HG03064 (cell line): ENCODE measurements around the gene ZSCAN5B.
"Not testable (repeated sequence)": the region's sequence is repeated elsewhere in the genome, so short reads cannot be mapped to it uniquely, and the experiment has no call there.

Experiments used
- ATAC-seq: cut with Tn5 transposase; IDR thresholded peaks from one replicate; pipeline ENCODE4 v1.9.1; 2021; ENCODE audit warnings: low read depth; ENCODE audit not compliant: unreplicated experiment

Gene ZSCAN5B, protein sequence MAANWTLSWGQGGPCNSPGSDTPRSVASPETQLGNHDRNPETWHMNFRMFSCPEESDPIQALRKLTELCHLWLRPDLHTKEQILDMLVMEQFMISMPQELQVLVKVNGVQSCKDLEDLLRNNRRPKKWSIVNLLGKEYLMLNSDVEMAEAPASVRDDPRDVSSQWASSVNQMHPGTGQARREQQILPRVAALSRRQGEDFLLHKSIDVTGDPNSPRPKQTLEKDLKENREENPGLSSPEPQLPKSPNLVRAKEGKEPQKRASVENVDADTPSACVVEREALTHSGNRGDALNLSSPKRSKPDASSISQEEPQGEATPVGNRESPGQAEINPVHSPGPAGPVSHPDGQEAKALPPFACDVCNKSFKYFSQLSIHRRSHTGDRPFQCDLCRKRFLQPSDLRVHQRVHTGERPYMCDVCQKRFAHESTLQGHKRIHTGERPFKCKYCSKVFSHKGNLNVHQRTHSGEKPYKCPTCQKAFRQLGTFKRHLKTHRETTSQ

DNA sequence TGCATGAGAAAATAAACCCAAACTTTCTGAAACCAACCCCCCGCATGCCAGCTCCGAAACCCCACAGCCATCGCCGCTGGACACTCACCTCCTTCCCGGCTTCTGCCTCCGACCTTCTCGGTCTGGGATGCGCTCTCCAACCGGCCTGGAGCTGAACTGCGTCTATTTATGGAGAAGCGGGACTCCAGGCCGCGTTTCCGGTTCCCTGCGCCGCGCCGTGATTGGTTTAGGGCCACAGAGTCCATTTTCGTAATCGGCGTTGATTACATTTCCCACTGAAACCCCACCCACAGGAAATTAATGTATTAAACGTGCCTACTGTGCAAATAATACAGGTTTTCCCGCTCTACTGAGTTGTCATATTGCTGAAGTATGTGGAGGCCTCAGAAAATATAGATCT is at the start of gene ZSCAN5B:
ZSCAN5B (minus strand) TSS at position 138 of the 400 bp plus-strand sequence. CDS start 4,731 bp downstream, outside the sequence.
- not testable (repeated sequence) for ATAC-seq

DNA sequence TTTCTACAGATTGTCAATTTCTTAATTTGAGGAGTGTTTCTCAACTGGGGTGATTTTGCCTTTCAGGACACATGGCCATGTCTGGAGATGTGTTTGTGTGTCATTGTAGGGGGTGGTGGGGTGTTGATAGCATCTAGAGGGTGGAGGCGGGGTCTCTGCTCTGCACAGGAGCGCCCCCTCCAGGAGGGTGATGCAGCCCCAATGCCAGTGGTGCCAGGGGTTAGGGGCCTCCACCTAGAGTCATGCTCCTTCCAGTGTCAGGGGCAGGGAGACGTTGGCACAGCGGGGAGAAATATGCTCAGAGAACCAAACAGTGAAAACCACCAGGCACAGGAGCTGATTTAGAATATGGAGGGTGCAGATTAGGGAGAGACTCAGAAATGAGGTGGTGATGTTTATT is 48.2 kb upstream of the ZSCAN5B start:
- not testable (repeated sequence) for ATAC-seq

DNA sequence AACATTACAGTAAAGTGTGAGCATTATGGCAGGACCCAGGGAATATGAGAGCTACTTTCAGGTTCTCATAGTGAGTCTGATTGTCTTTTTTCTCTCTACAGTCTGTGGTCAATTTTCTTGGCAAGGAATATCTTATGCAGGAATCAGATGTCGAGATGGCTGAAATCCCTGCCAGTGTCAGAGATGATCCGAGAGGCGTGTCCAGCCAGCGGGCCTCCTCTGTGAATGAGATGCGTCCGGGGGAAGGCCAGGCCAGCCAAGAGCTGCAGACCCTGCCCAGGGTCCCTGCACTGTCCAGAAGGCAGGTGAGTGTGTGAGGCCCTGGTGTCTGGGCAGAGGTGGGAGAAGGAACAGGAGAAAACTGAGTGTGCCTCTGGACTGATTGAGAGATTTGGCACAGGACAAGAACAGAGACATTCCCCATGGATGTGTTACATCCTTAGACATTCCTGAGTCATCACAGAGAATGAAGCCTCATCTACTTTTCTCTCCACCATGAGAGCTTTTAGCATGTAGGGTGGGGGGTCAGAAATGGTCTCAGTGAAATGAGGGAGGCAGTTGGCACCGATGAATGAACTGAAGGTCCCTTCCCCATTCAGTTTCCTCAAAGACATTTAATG is 47.6 kb upstream of the ZSCAN5B start:
- ATAC-seq: no peak

DNA sequence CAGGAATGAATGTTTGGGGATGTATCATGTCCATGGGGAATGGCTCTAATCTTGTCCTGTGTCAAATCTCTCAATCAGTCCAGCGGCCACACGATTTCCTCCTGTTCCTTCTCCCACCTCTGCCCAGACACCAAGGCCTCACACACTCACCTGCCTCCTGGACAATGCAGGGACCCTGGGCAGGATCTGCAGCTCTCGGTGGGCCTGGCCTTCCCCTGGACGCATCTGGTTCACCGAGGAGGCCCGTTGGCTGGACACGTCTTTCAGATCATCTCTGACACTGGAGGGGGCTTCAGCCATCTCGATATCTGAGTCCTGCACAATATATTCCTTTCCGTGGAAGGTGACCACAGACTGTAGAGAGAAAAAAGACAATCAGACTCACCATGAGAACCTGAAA is 25.9 kb upstream of the ZSCAN5B start:
- ATAC-seq: no peak

DNA sequence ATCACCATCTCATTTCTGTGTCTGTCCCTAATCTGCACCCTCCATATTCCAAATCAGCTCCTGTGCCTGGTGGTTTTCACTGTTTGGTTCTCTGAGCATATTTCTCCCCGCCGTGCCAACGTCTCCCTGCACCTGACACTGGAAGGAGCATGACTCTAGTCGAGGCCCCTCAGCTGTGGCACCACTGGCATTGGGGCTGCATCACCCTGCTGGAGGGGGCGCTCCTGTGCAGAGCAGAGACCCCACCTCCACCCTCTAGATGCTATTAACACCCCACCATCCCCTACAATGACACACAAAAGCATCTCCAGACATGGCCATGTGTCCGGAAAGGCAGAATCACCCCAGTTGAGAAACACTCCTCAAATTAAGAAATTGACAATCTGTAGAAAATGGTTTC is 25.3 kb upstream of the ZSCAN5B start:
- no peak for ATAC-seq

DNA sequence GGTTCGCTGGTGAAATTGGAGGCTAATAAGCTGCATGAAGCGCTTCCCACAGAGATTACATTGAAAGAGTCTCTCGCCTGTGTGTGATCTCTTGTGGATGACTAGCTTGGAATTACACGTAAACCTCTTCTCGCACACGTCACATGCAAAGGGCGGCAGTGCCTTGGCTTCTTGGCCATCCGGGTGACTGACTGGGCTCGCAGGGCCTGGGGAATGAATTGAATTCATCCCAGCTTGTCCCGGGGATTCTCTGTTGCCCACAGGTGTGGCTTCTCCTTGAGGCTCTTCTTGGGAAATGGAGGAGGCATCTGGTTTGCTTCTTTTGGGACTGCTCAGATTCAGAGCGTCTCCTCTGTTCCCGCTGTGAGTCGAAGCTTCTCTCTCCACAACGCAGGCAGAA is 24.3 kb upstream of the ZSCAN5B start:
- ATAC-seq: no peak

DNA sequence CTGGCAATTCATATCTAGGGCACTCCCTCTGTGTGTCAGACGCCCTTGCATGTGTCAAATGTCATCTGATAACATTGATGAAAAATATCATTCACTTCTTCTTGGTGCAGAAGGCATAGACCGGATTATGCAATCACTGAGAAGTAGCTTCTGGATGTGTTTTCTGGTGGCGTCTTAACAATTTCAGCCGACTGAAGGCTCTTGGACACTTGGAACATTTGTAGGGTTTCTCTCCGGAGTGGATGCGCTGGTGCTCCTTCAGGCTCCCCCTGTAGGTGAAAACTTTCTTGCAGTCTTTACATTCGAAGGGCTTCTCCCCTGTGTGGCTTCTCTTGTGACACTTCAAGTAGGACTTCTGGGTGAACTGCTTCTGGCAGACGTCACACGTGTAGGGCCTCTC is 23.9 kb upstream of the ZSCAN5B start:
- not testable (repeated sequence) for ATAC-seq

DNA sequence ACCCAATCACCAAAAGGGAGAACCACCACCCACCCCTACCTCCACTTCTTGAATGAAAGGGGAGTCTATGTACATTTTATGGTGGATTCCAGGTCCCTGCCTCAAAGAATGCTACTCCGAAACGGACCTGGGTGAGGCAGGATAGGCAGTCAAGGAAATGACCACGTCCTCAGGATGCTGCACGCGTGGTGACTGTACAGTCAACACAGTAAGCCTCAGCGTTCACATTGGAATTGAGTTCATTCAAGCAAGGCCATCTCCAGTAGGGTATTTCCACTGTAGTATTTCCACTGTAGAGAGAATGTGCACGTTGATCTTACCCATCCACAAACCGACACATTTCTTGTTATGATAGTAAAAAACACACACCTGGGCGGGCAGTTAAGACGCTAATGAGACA is 21.4 kb upstream of the ZSCAN5B start:
- no peak for ATAC-seq

DNA sequence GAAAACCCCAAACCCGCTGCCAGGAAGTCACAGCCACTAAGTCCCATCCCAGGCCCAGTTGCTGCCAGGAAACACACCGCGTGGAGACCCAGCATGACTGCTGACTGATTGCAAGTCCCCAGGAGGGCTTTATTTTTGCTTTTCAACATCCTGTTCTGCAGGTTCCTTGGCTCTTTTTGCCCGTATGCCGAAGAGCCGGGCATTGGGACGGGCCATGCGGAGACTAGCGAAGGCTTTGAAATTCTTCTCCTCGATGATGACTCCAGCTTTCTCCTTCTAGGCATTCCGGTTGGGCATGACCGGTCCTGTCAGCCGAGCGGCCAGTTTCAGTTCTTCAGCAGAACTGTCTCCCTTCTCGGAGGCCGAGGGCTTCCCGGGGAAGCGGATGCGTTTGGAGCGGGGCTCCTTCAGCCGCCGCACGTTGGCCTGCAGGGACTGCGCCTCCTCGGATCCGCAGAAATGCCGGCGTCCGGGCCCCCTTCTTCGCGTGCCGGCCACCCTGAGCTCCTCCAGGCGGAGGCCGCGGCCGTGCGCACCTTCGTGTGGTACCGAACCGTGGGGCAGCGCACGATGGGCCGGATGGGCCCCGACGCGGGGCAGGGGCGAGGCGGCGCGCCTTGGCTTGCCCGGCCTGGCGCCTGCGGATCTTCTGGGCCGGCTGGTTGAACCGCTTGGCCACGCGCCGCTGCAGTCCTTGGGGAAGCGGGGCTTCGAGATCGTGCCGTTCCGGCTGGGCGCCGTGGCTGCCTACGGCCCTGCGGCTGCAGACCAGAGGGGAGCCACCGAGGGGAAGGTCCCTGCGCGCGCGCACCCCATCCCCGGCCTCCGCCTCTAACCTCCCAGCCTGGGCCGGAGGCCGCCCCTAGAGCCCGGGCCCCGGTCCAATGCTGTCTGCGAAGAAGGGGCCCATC is 19.7 kb upstream of the ZSCAN5B start:
- no peak for ATAC-seq

DNA sequence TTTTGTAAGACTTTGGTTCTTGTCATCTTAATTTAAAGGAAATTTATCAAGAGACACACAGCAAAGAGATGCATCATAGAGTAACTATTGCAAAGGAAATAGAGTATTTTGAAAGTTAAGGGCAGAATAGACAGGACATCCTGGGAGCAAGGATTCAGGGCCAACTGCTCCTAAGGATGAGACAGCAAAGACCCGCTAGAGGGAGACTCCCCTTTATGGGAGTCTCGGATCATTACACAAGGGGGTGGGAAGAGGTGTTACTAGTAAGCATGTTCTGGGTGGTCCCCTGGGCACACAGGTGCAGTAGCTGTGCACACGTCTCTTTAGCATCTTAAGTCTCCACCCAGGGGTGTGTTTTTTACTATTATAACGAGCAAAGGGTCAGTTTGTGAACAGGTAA is 14.1 kb upstream of the ZSCAN5B start:
- ATAC-seq: no peak

DNA sequence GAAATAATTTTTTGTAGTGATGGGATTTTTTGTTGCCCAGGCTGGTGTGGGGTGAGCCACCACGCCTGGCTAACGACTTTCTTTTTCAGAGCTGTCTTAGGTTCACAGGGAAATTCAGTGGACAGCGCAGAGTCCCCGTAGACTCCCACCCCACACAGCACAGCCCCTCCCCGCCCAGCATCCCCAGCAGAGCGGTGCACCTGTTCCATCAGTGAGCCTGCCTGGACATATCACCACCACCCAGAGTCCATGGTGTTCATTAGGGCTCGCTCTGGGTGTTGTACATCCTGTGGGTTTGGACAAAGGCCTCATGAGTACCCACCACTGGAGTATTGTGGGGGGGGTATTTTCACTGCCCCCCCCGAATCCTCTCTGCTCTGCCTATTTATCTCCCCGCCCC is 12.5 kb upstream of the ZSCAN5B start:
- not testable (repeated sequence) for ATAC-seq

DNA sequence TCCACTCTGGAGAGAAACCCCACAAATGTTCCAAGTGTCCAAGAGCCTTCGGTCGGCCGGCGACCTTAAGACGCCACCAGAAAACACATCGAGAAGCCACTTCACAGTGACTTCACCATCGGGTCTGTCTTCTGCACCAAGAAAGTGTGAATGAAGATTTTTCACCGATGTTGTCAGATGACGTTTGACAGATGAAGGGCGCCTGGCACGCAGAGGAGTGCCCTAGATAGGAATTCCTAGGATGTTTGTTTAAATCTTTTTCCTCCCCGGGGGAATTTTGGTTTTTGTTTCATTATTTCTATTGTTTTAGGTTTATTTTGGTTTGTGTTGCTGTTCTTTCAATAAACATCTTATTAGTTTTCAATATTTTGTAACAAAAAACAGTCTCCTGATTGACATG is 11.5 kb upstream of the ZSCAN5B start:
- no peak for ATAC-seq

DNA sequence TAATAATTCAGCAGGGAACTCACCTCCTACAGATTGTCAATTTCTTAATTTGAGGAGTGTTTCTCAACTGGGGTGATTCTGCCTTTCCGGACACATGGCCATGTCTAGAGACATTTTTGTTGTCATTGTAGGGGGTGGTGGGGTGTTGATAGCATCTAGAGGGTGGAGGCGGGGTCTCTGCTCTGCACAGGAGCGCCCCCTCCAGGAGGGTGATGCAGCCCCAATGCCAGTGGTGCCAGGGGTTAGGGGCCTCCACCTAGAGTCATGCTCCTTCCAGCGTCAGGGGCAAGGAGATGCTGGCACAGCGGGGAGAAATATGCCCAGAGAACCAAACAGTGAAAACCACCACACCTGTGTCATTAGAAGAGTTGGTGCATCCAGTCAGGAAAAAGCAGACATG is 10.0 kb upstream of the ZSCAN5B start:
- ATAC-seq: not testable (repeated sequence)

DNA sequence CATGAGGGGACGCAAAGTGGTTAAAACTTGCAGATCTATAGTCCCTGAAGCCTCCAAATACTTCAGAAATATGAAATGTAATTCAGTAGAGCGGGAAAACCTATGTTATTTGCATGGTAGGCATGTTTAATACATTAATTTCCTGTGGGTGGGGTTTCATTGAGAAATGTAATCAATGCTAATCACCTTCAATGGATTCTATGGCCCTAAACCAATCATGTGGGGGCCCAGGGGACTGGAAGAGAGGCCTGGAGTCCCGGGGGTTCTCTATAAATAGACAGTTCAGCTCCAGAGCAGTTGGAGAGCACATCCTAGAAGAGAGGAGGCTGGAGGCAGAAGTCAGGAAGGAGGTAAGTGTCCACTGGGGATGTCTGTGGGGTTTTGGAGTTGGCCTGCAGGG is 4.4 kb upstream of the ZSCAN5B start, which contains the start of gene ZSCAN5C:
ZSCAN5C (plus strand) TSS at position 301 of the 400 bp plus-strand sequence. CDS start 3,641 bp downstream, outside the sequence.
- no peak for ATAC-seq

DNA sequence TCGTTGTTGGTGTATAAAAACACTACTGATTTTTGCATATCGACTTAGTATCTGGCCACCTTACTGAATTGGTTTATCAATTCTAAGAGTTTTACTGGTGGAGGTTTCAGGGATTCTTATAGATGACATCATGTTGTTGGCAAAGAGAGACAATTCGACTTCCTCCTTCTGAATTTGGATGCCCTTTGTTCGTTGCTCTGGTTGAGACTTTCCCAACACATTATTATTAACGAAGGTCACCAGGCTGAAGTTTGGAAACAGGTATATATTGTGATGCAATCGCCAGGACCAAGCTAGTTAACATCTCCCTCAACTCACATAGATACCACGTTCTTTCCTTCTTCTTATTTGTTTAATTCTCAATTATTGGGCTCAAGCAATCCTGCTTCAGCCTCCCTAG is 2.1 kb upstream of the ZSCAN5B start:
- ATAC-seq: no peak

DNA sequence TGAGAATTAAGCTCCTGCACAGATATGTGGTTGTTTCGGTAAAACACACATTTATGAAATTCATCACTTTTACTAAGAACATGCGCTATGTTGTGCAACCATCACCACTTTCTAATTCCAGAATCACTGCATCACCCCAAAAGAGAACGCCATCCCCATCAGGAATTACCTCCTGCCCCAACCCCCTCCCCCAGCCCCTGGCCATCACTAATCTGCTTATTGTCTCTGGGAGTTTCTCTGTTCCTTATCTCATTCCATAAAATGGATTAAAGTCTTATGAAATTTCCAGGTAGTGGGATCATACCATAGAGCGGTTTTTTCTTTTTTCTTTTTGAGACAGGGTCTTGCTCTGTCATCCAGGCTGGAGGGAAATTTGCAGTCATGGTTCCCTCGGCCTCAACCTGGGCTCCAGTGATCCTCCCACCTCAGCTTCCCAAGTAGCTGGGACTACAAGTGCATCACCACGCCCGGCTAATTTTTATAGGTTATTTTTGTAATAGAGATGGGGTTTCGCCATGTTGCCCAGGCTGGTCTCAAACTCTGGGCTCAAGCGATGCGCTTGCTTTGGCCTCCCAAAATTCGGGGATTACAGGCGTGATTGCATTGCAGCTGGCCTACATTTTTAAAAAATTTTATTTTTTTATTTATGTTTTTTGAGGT is 3.5 kb downstream of the ZSCAN5B start:
- no peak for ATAC-seq

DNA sequence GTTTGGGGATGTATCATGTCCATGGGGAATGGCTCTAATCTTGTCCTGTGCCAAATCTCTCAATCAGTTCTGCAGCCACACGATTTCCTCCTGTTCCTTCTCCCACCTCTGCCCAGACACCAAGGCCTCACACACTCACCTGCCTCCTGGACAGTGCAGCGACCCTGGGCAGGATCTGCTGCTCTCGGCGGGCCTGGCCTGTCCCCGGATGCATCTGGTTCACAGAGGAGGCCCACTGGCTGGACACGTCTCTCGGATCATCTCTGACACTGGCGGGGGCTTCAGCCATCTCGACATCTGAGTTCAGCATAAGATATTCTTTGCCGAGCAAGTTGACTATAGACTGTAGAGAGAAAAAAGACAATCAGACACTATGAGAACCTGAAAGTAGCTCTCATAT is 5.9 kb downstream of the ZSCAN5B start:
- ATAC-seq: no peak

DNA sequence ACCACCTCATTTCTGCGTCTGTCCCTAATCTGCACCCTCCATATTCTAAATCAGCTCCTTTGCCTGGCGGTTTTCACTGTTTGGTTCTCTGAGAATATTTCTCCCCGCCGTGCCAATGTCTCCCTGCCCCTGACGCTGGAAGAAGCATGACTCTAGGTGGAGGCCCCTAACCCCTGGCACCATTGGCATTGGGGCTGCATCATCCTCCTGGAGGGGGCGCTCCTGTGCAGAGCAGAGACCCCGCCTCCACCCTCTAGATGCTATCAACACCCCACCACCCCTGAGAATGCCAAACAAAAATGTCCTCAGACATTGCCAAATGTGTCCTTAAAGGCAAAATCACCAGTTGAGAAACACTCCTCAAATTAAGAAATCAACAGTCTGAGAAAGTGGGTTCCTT is 6.5 kb downstream of the ZSCAN5B start:
- ATAC-seq: no peak

DNA sequence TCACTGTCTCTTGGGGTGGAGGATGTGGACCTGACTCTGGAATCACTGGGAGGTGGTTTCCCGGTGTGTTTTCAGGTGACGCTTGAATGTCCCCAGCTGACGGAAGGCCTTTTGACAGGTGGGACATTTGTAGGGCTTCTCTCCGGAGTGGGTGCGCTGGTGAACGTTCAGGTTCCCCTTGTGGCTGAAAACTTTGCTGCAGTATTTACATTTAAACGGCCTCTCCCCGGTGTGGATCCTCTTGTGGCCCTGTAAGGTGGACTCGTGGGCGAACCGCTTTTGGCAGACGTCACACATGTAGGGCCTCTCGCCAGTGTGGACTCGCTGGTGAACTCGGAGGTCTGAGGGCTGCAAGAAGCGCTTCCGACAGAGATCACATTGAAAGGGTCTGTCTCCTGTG is 7.8 kb downstream of the ZSCAN5B start:
- ATAC-seq: no peak

DNA sequence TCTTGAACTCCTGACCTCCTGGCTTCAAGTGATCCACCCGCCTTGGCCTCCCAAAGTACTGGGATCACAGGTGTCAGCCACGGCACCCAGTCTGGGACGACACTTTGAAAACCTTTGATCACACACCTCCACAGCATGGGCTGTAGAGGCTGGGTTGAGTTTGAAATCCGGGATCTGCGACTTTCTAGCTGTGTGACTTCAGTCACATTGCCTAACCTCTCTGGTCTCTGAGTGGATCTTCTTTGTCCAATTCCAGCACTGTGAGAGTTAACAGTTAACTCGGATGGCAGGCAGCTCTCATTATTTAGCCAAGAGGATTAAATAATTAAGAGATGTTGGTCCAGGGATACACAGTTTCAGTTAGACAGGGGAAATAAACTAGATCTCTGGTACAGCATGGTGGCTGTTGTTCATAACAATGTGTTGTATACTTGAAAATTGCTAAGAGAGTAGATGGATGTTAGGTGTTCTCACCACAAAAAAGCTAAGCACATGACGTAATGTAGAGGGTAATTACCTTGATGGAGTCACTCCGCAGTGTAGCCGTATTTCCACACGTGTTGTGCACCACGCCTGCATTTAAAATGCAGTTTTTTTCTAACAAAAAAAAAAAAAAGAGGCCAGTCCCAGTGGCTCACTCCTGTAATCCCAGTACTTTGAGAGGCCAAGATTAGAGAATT is 19.9 kb downstream of the ZSCAN5B start:
- ATAC-seq: no peak
